GM04503 (cell line): ENCODE data around the gene SYMPK.
A peak's percentile ranks its signal among the peaks of the same experiment; 100 is the strongest.
"Not testable (repeated sequence)": the region's sequence is repeated elsewhere in the genome, so short reads cannot be mapped to it uniquely, and the experiment has no call there.

Source experiments
- DNase-seq: peaks from one replicate; pipeline ENCODE4 v3.0.0-alpha.2; 2012; ENCODE audit warnings: low read depth

Gene SYMPK

DNA sequence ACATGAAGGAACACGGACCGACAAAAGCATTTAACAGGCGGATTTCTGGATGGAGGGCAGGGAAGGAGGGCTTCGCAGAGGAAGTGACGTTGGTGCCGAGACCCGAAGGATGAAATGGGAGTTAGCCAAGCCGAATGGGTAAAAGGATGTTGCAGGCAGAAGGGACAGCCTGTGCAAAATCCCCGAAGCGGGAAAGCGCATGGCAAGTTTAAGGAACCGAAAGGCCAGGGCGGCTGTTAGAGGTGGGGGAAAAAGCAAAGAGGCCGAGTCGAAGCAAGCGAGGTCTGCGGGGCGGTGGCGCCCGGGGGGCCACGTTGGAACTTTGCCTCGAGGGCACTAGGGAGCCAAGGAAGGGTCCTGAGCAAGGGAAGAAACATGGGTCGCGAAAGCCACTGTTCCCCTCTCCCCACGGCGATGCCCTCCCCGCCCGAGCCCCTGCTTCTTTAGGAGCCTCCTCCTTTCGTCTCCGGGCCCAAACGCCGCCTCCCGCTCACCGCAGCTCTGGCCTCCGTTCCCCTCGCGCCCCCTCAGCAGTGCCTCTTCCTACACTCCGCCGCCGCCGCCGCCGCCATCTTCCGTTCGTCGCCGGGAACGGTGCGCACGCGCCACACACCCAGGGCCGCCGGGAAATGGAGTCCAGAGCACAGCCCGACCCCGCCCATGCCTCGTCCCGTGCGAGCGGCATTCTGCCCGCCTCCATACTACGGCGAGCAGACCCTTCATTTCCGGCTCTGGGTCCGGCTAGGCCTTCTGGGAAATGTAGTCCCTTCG lies at the start of gene SYMPK:
Gene SYMPK, minus strand, starts transcription at position 584 of the 771 bp plus-strand sequence. CDS start 8,652 bp downstream, outside the sequence.
- DNase-seq = peak; percentile 89

DNA sequence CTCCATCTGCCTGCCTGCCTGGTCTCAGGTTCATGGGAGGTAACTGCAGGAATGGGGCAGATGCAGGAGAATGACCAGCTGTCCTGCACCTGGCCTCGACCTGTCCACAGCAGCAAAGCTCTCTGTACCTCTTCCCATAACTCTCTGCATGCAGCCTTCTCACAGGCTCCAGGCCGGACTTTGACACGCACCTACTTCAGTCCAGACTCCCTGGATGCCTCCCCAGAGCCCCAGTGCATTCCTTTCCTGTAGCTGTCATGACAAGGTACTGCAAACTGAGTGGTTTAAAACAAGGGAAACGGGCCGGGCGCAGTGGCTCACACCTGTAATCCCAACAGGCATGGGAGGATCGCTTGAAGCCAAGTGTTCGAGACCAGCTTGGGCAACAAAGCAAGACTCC lies 48.3 kb upstream of the SYMPK start:
- no peak for DNase-seq

DNA sequence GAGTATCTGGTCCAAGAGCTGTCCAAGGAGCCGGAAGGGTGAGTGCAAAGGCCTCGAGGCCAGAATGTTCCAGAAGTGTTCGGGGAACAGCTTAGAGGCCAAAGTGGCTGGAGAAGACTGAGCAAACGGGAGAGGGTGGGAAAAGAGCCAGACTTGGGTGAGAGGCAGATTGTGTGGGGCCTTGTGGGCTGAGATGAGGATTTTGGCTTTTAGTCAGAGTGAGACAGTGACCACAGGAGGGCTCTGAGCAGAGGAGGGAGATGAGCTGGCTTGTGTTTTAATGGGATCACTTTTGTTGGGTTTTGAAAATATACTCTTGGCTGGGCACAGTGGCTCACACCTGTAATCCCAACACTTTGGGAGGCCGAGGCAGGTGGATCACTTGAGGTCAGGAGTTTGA lies 46.0 kb upstream of the SYMPK start:
- no peak for DNase-seq

DNA sequence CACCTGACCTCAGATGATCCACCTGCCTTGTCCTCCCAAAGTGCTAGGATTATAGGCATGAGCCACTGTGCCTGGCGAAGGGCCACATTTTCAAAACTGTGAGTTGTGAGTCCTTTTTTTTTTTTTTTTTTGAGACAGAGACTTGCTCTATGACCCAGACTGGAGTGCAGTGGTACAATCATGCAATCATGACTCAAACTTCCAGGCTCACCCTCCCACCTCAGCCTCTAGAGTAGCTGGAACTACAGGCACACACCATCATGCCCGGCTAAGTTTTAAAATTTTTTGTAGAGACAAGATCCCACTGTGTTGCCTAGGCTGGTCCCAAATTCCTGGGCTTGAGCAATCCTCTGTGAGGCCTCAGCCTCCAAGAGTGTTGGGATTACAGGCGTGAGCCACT lies 43.3 kb upstream of the SYMPK start:
- DNase-seq = no peak

DNA sequence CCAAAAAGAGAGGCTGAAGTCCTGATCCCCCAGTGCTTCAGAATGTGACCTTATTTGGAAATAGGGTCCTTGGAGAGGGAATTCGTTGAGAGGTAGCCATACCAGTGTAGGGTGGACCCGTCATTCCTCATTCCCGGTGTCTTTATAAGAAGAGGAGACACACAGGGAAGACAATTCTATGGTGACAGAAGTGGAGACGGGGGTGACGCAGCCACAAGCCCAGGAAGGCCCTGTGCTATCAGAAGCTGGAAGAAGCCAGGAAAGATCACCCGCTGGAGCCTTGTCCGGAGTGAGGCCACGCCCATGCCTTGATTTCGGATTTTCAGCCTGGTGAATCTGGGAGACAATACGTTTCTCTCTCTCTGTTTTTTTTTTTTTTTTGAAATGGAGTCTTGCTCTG lies 42.1 kb upstream of the SYMPK start:
- DNase-seq = no peak

DNA sequence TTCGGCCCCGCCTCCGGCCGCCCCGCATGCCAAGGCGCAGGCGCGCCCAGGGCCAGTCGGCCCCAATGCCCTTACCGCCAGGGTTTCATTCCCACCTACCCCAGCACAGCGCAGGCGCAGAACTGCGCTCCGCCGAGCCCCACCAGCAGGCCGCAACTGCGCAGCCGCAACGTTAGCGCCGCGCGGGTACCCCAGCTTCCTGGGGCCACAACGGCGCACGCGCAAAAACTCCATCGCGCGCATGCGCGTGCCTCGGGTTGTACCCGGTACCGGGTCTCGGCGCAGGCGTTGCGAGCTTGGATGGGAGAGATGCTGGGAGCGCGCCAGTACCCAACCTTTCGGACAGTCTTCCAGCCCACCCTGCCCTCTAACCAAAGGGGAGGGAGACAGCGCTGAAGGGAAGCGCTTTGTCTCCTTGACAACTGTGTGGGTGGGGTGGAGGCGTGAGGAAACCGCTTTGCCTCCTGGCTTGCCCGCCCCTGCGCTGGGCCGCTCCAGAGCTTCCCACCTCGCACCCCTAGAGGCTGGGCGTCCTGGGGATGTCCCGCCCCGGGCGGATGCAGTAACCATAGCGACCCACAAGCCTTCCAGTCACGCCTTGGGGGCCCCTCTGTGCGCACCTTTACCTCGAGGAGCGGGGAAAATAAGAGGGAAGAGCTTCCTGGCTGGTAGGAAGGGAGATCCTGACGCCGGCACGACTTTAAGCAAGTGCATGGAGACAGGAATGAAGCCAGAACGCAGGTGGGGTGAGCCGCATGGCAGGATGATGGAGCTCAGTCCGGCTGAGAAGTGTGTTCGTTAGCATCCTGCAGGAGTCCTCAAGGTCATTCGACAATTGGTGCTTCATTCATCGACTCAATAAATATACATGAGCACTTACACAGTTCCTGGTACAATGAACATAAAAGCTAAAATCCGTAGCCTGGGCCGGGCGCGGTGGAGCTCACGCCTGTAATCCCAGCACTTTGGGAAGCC lies 40.0 kb upstream of the SYMPK start:
- peak; percentile 71 for DNase-seq

DNA sequence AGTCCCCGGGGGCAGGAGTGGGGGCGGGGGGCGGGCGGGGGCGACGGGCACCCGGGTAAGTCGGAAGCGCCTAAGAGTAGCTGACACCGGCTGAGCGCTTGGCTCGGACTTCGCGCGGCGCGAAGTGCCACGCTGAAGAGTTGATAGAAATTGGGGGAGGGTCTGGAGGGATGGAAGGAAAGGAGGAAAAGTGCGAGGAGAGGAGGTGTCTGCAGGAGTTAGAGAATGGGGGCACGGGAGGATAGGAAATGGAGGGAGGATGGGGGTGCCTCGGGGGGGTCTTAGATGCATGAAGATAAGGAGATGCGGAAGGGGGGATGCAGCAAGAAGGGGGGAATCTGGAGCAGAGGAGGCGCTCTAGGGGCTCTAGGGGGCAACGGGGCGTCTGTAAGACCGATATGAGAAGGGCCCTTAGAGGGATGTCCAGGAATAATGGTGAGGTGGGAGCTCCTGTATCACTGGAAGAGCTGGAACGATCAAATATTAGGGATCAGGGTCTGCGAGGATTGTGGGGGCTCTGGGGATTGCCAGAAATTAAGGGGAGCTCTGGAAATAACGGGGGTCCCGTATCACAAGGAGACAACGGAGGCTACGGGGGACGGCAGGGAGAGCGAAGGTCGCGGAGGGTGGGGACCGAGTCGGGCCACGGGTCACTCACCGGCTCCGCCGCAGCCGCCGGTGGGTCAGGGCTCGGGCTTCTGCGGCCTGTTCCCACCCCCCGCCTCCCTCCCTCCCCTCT lies 39.1 kb upstream of the SYMPK start, which contains the start of gene MYPOP:
Gene MYPOP, minus strand, starts transcription at position 702 of the 739 bp plus-strand sequence. CDS start 840 bp downstream, outside the sequence.
- DNase-seq = no peak

DNA sequence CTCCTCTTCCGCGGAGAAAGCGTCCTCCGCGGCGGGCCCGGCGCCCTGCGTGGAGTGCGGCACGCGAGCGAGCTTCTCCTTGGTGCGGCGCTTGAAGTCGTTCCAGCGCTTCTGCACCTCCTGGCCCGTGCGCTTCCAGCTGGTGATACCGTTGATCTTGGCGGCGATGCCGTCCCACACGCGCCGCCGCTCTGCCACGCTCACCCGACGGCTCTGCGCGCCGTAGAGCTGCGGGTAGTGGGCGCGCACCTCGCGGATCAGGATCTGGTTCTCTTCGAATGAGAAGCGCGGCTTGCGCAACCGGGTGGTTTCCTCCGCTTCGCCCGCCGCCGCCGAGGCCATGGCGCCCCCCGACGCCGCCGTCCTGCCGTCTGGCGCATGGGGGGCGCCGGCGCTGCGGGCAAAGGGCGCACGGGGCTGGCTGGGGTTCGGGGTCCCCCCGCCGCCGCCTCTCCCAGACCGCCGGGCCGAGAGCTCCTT lies 38.5 kb upstream of the SYMPK start:
- no peak for DNase-seq

DNA sequence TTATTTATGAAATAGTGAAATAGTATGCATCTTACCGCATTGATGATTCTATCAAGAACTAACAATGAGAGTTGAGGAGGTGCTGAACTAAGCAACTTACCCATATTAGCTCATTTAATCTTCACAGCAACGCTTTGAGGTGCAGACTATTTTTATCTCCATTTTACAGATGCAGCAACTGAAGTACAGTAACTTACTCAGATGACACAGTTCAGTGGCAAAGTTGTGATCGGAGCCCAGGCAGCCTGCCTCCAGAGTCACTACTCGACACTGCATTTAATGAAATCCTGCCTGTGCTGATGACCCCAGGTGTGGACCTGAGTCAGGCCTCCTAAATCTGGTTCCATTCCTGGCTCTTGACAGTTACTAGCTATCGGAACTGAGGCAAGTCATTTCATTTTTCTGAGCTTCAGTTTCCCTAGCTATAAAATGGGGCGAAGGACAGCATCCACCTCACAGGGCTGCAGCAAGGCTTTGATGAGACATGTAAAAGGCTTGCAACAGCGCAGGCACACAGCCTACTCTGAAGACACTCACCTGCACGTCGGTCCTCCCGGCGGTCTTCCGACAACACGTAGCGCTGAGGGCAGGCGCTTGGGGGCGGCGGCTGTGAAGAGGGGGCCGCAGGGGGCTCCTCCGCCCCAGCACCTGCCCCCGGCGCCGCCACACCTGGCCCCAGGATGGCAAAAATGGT lies 37.9 kb upstream of the SYMPK start:
- DNase-seq = no peak

DNA sequence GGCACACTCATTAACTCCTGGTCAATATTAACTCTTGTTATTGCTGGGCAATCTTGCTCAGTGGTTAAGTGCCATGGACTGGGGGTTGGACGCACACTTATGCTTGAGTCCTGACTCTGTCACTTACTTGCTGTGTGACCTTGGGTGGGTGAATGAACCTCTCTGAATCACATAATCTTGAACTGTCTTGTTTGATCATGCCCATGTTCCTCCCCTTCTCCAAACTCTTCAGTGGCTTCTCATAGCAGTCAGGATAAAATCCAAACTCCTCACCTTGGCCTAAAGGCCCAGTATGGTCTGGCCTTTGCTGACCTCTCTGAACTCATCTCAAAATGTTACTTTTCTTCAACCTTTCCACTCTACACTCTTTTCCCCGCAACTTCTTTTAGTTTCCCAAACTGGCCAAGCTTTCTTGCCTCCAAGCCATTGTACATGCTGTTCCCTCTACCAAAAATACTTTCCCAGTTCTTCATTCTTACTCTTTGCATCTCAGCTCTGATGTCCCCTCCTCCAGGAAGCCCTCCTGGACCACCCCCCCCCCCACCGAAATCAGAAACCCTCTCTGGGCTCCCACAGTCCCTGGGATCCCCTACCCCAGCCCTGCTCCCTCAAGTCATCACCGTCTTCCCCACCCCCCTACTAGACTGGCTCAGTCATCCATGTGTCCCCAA lies 37.1 kb upstream of the SYMPK start:
- DNase-seq = no peak

DNA sequence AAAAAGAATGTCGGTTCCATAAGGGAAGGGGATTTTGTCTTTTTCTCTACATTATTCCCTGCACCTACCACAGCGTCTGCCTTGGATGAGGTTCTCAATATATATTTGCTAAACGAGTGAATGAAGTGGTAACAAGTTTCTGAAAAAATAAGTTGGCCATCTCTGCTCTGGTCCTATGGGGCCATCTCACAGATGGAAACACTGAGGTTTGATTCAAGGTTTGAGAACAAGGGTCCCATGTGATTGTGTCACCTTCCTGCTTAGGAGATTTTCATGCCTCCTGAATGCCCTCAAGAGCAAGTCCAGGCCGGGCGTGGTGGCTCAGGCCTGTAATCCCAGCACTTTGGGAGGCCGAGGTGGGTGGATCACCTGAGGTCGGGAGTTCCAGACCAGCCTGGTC lies 36.3 kb upstream of the SYMPK start:
- no peak for DNase-seq

DNA sequence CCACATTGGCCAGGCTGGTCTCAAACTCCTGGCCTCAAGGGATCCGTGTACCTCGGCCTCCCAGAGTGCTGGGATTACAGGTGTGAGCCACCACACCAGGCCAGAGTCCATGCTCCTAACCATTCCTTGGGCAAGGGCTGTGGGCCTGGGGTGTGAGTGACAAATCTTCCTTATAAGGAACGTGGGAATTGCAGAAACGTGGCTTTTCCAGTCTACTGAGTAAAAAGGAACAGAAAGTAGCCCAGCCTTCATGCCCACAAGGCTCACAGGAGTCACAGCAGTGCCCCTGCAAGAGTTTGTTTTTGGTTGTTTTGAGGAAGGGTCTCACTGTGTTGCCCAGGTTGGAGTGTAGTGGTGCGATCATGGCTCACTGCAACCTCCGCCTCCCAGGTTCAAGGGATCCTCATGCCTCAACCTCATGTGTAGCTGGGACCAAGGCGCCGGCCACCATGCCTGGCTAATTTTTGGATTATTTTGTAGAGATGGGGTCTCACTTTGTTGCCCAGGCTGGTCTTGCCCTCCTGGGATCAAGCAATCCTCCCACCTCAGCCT lies 34.4 kb upstream of the SYMPK start:
- DNase-seq = no peak

DNA sequence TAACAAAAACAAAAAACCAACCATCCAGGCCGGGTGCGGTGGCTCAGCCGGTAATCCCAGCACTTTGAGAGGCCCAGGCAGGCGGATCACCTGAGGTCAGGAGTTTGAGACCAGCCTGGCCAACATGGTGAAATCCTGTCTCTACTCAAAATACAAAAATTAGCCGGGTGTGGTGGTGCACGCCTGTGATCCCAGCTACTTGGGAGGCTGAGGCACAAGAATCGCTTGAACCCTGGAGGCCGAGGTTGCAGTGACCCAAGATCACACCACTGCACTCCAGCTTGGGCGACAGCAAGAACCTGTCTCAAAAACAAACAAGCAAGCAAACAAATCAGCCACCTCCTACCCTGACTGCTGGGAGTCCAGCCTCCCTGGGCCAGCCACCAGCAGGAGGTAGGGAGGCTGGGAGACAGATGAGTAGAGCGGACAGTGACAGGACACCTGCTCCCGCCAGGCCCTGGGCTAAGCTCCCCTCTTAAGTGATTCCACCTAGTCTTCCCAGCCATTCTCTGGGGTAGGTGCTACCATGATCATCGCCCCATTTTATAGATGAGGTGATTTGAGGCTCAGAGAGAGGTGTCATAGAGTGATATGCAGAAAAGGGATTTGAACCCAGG lies 33.1 kb upstream of the SYMPK start:
- DNase-seq = not testable (repeated sequence)

DNA sequence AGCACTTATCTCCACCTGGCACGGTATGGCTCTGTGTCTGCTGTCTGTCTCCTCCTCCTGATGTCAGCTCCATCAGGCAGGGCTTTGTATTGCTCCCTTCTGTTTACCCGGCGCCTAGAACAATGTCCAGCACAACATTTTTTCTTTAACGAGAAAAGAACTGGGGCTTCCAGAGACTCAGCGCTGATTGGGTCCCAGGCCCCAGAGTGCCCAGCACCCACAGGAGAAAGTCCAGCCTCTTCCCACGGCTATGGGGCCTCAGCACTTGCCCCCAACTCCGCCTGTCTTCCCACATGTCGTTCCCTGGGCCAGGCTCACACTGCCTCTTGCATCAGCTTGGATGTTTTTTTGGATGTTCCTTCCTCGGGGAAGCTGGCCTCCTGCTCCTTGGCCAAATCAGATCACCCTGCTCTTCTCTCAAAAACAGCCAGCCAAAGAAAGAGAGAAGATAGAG lies 32.6 kb upstream of the SYMPK start:
- no peak for DNase-seq

DNA sequence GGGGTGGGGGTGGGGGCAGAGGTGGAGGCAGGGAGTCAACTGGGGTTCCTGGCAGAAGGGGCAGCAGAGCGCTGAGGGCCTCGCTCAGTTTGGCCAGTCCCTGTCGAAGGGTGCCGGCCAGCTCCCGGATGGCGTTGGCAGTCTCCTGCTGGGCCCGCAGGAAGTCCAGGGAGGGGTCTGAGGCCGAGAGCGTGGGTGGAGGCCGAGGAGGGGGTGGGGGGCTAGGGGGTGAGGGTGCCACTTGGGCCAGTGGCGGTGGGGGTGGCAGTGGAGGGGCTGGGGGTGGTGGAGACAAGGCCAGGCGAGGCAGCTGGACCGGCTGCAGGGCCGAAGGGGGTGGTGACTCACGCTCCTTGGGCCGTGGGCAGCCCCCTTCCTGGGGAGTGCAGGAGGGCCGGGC lies 27.9 kb upstream of the SYMPK start:
- no peak for DNase-seq

DNA sequence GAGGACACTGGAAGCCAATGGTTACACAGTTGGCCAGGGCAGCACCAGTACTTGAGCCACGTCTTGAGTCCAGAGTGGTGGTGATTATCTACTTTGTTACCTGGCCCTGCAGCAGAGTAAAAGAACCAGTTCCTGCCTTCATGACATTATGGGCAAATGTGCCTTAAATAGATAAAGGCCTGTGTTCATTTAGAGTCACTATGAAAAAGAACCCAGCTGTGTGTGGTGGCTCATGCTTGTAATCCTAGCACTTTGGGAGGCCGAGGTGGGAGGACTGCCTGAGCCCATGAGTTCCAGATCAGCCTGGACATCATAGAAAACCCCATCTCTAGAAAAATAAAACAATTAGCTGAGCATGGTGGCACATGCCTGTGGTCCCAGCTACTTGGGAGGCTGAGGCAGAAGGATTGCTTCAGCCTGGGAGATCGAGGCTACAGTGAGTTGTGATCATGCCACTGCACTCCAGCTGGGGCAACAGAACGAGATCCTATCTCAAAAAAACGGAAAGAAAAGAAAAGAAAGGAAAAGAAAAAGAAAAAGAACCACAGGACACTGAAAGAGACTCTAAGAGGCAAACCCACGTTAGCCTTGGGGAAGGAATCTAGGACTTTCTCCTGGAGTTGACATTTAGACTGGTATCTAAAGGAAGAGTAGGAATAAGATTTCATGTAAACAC lies 26.4 kb upstream of the SYMPK start:
- DNase-seq = no peak

DNA sequence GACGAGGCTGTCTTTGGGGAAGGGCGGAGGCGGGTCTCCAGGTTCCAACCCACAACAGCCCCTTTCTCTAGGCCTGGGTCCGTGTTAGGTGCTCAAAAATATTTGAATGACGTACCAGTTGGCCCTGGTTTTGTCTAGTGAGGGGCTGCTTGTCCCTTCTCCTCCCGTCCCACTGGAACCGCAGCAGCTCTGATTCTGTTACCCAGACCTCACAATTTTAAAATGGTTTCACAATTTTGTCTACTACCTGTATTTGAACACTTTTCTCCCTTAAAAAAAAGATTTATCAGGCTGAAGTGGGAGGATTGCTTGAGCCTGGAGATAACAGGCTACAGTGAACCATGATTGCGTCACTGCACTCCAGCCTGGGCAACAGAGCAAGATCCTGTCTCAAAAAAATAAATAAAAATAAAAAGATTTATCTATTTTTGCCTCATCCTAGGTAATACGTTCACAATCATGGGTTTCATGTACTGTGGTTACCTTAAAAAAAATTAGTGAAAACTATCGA lies 24.3 kb upstream of the SYMPK start:
- no peak for DNase-seq

DNA sequence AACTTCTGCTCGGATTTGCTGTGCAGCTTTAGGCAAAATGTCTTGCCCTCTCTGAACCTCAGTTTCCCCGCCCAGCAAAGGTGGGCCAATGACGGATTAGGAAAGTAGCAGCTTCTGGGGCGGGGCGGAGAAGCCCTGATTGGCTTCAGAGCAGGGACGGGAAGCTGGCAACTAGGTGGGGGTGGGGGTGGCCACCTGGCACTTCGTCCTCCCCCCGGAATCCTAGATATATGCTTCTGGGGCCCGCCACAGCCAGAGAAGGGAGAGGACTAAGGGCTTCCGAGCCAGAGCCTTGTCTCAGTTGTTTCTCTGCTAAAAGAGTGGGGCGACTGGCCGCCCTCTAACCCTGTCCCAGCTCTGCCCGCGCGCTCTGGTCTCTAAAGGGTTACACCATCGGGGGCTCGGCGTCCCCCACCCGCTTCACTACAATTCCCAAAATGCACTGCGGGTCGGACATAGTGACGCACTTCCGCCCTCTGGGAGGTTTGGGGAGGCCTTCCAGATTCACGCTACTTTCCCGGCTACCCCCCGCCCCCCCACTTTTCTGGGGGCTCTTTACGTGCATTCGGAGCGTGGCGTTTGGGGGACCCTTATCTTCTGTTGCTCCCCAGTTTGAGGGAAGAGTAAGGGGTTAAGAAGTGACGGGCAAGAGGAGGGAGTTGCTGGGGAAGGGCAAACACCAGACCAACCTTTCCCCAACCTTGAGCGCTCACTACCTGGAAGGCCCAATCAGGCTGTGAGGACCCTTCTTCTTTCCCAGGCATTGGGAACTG lies 23.7 kb upstream of the SYMPK start:
- peak; percentile 73 for DNase-seq
